ENCODE data around the gene TBCEL.
"Not testable (repeated sequence)": the region's sequence is repeated elsewhere in the genome, so short reads cannot be mapped to it uniquely, and the experiment has no call there.

TBCEL gene

GRCh38 chr11:121006922-121007321, 17.0 kb upstream of the TBCEL start:
- no peak for ATAC-seq
- H3K4me3 Mint-ChIP-seq = no peak overlapping the region
- no peak overlapping the region for H3K27ac Mint-ChIP-seq
- H3K4me1 Mint-ChIP-seq = no peaks in the 10 kb centered on the region
- no peaks in the 10 kb centered on the region for H3K36me3 Mint-ChIP-seq
- no peak for DNase-seq (ENCODE audit: low spot score in 2 of 2)
- H3K9me3 Mint-ChIP-seq = peaks cover 2% of the 10 kb centered on the region

GRCh38 chr11:121008551-121008950, 15.4 kb upstream of the TBCEL start:
- no peak for DNase-seq (ENCODE audit: low spot score in 2 of 2)
- no peaks in the 10 kb centered on the region for H3K36me3 Mint-ChIP-seq
- H3K4me3 Mint-ChIP-seq = no peak overlapping the region
- no peaks in the 10 kb centered on the region for H3K4me1 Mint-ChIP-seq
- H3K9me3 Mint-ChIP-seq = peaks cover 2% of the 10 kb centered on the region
- no peak for ATAC-seq
- H3K27ac Mint-ChIP-seq = no peak overlapping the region

- ATAC-seq = no peak
- no peak for DNase-seq (ENCODE audit: low spot score in 2 of 2)
- H3K36me3 Mint-ChIP-seq = no peaks in the 10 kb centered on the region
- no peak overlapping the region for H3K4me3 Mint-ChIP-seq
- H3K27ac Mint-ChIP-seq = no peak overlapping the region
- H3K9me3 Mint-ChIP-seq = no peaks in the 10 kb centered on the region
- H3K4me1 Mint-ChIP-seq = no peaks in the 10 kb centered on the region
Measured at GRCh38 chr11:121012091-121012490, 11.8 kb upstream of the TBCEL start.

GRCh38 chr11:121018746-121019145, 5.2 kb upstream of the TBCEL start:
- DNase-seq (ENCODE audit: low spot score in 2 of 2) (no peak), ATAC-seq (no peak)
- H3K4me1 Mint-ChIP-seq = peaks cover 6% of the 10 kb centered on the region
- no peak overlapping the region for H3K27ac Mint-ChIP-seq
- H3K9me3 Mint-ChIP-seq = no peaks in the 10 kb centered on the region
- H3K36me3 Mint-ChIP-seq = no peaks in the 10 kb centered on the region
- no peak overlapping the region for H3K4me3 Mint-ChIP-seq

- ATAC-seq, H3K4me3 Mint-ChIP-seq, H3K9me3 Mint-ChIP-seq: not testable (repeated sequence)
Measured at GRCh38 chr11:121021718-121022117, 2.2 kb upstream of the TBCEL start.

GRCh38 chr11:121024989-121025388, 1.1 kb downstream of the TBCEL start:
- Mint-ChIP-seq H3K27ac (peak overlapping the region; percentile 95), H3K36me3 (no peaks in the 10 kb centered on the region), H3K4me1 (peaks cover 28% of the 10 kb centered on the region), H3K9me3 (no peaks in the 10 kb centered on the region), H3K4me3 (peak overlapping the region; percentile 86)
- no peak for DNase-seq (ENCODE audit: low spot score in 2 of 2)
- no peak for ATAC-seq

More at GRCh38 chr11:121021718-121022117, 2.2 kb upstream of the TBCEL start:
- not testable (repeated sequence) for DNase-seq (ENCODE audit: low spot score in 2 of 2); H3K27ac Mint-ChIP-seq; H3K36me3 Mint-ChIP-seq
- peaks cover 25% of the 10 kb centered on the region for H3K4me1 Mint-ChIP-seq

GRCh38 chr11:121029153-121029552, 5.3 kb downstream of the TBCEL start:
- no peak overlapping the region for H3K27ac Mint-ChIP-seq

GRCh38 chr11:121029813-121030445, 6.0 kb downstream of the TBCEL start:
- Mint-ChIP-seq H3K36me3 (no peaks in the 10 kb centered on the region), H3K4me1 (peaks cover 18% of the 10 kb centered on the region), H3K4me3 (no peak overlapping the region), H3K9me3 (no peaks in the 10 kb centered on the region), H3K27ac (no peak overlapping the region)
- ATAC-seq (no peak), DNase-seq (ENCODE audit: low spot score in 2 of 2) (no peak)

More at GRCh38 chr11:121029153-121029552, 5.3 kb downstream of the TBCEL start:
- DNase-seq (ENCODE audit: low spot score in 2 of 2) = no peak
- no peak overlapping the region for H3K4me3 Mint-ChIP-seq
- H3K36me3 Mint-ChIP-seq = no peaks in the 10 kb centered on the region
- H3K4me1 Mint-ChIP-seq = peaks cover 25% of the 10 kb centered on the region
- ATAC-seq = no peak
- H3K9me3 Mint-ChIP-seq = no peaks in the 10 kb centered on the region

GRCh38 chr11:121031167-121031566, 7.3 kb downstream of the TBCEL start:
- ATAC-seq (no peak), DNase-seq (ENCODE audit: low spot score in 2 of 2) (no peak)
- Mint-ChIP-seq H3K4me1 (peaks cover 19% of the 10 kb centered on the region), H3K27ac (no peak overlapping the region), H3K9me3 (no peaks in the 10 kb centered on the region), H3K4me3 (no peak overlapping the region), H3K36me3 (no peaks in the 10 kb centered on the region)

GRCh38 chr11:121031648-121032047, 7.7 kb downstream of the TBCEL start:
- H3K27ac Mint-ChIP-seq = not testable (repeated sequence)

GRCh38 chr11:121032546-121032945, 8.6 kb downstream of the TBCEL start:
- H3K27ac Mint-ChIP-seq = no peak overlapping the region
- H3K9me3 Mint-ChIP-seq = no peaks in the 10 kb centered on the region
- H3K4me3 Mint-ChIP-seq = no peak overlapping the region
- ATAC-seq (no peak), DNase-seq (ENCODE audit: low spot score in 2 of 2) (no peak)
- no peaks in the 10 kb centered on the region for H3K36me3 Mint-ChIP-seq
- peaks cover 21% of the 10 kb centered on the region for H3K4me1 Mint-ChIP-seq

More at GRCh38 chr11:121031648-121032047, 7.7 kb downstream of the TBCEL start:
- peaks cover 21% of the 10 kb centered on the region for H3K4me1 Mint-ChIP-seq
- ATAC-seq; H3K4me3 Mint-ChIP-seq; DNase-seq (ENCODE audit: low spot score in 2 of 2); H3K36me3 Mint-ChIP-seq; H3K9me3 Mint-ChIP-seq: not testable (repeated sequence)

- no peak for ATAC-seq
- Mint-ChIP-seq H3K27ac (no peak overlapping the region), H3K9me3 (no peaks in the 10 kb centered on the region), H3K4me3 (no peak overlapping the region), H3K36me3 (no peaks in the 10 kb centered on the region), H3K4me1 (peaks cover 21% of the 10 kb centered on the region)
- DNase-seq (ENCODE audit: low spot score in 2 of 2) = no peak
Measured at GRCh38 chr11:121033635-121034034, 9.7 kb downstream of the TBCEL start.

GRCh38 chr11:121035169-121035755, 11.4 kb downstream of the TBCEL start:
- ATAC-seq = peak; percentile 39
- no peaks in the 10 kb centered on the region for H3K9me3 Mint-ChIP-seq
- peaks cover 22% of the 10 kb centered on the region for H3K4me1 Mint-ChIP-seq
- no peak overlapping the region for H3K4me3 Mint-ChIP-seq
- no peak for DNase-seq (ENCODE audit: low spot score in 2 of 2)
- no peak overlapping the region for H3K27ac Mint-ChIP-seq
- H3K36me3 Mint-ChIP-seq = no peaks in the 10 kb centered on the region

- no peaks in the 10 kb centered on the region for H3K9me3 Mint-ChIP-seq
- H3K27ac Mint-ChIP-seq = peak overlapping the region; percentile 74
- H3K4me1 Mint-ChIP-seq = peaks cover 19% of the 10 kb centered on the region
- ATAC-seq = peak; percentile 70
- H3K4me3 Mint-ChIP-seq = no peak overlapping the region
- no peaks in the 10 kb centered on the region for H3K36me3 Mint-ChIP-seq
- no peak for DNase-seq (ENCODE audit: low spot score in 2 of 2)
Measured at GRCh38 chr11:121035780-121036179, 11.9 kb downstream of the TBCEL start.

GRCh38 chr11:121037016-121037415, 13.1 kb downstream of the TBCEL start:
- DNase-seq (ENCODE audit: low spot score in 2 of 2) (no peak), ATAC-seq (peak; percentile 60)
- Mint-ChIP-seq H3K36me3 (no peaks in the 10 kb centered on the region), H3K4me1 (peaks cover 19% of the 10 kb centered on the region), H3K4me3 (no peak overlapping the region), H3K27ac (no peak overlapping the region), H3K9me3 (no peaks in the 10 kb centered on the region)

GRCh38 chr11:121038648-121039409, 14.9 kb downstream of the TBCEL start:
- ATAC-seq (no peak), DNase-seq (ENCODE audit: low spot score in 2 of 2) (no peak)
- H3K4me1 Mint-ChIP-seq = peaks cover 19% of the 10 kb centered on the region
- H3K9me3 Mint-ChIP-seq = no peaks in the 10 kb centered on the region
- no peak overlapping the region for H3K4me3 Mint-ChIP-seq
- H3K36me3 Mint-ChIP-seq = no peaks in the 10 kb centered on the region
- H3K27ac Mint-ChIP-seq = no peak overlapping the region

All from stimulated activated effector memory CD8-positive, alpha-beta T cell treated with anti-CD3 and anti-CD28 coated beads, Interleukin-12 subunit alpha, Interleukin-12 subunit beta, amount 100 ng/mL, for 72 hours (primary cell).